Endothelial cell (in vitro differentiated cells): ENCODE data around the gene PSMA7. TPM values are rescaled to one million over a fixed set of nuclear protein-coding genes. Genes with fewer than 3 reads are reported as not detected.
"Not testable (repeated sequence)": the region's sequence is repeated elsewhere in the genome, so short reads cannot be mapped to it uniquely, and the experiment has no call there.

ENCODE experiments used
- DNase-seq: peaks from one replicate; pipeline ENCODE4 v3.0.0; 2021; ENCODE audit warnings: low spot score
- H3K27ac Mint-ChIP-seq: one replicate; pipeline ENCODE4 v1.8.0; 2021; ENCODE audit warnings: mixed read lengths, inconsistent platforms; ENCODE audit not compliant: unreplicated experiment
- H3K27me3 Mint-ChIP-seq: one replicate; pipeline ENCODE4 v1.8.0; 2021; ENCODE audit warnings: mild to moderate bottlenecking, moderate library complexity, mixed read lengths, inconsistent platforms; ENCODE audit not compliant: unreplicated experiment
- H3K36me3 Mint-ChIP-seq: one replicate; pipeline ENCODE4 v1.8.0; 2021; ENCODE audit warnings: mild to moderate bottlenecking, low read depth, mixed read lengths, inconsistent platforms; ENCODE audit not compliant: unreplicated experiment
- H3K4me1 Mint-ChIP-seq: one replicate; pipeline ENCODE4 v1.8.0; 2021; ENCODE audit warnings: mild to moderate bottlenecking, mixed read lengths, inconsistent platforms; ENCODE audit not compliant: unreplicated experiment
- H3K4me3 Mint-ChIP-seq: one replicate; pipeline ENCODE4 v1.8.0; 2021; ENCODE audit warnings: mild to moderate bottlenecking, mixed read lengths, inconsistent platforms; ENCODE audit not compliant: unreplicated experiment
- H3K9me3 Mint-ChIP-seq: one replicate; pipeline ENCODE4 v1.8.0; 2021; ENCODE audit warnings: mixed read lengths, inconsistent platforms; ENCODE audit not compliant: unreplicated experiment
- total RNA-seq: library from RNA; stranded (reverse); fragmentation: NEBNext Ultra II Directional; extraction: Animal tissue kit (Norgen Biotek cat#: 25700); gene quantifications from one replicate; pipeline ENCODE4 v1.2.1, GENCODE V29; 2021; ENCODE audit not compliant: unreplicated experiment
- TF ChIP-seq, protein P1 (sequence below): fragments of 200-600 bp; sonication (generic); IDR thresholded peaks from one replicate; pipeline ENCODE4 v1.5.0; 2021; ENCODE audit warnings: antibody characterized with exemption; ENCODE audit not compliant: unreplicated experiment

The PSMA7 gene
- total RNA-seq, 1 donor from 2014 or later = 302 TPM

DNA sequence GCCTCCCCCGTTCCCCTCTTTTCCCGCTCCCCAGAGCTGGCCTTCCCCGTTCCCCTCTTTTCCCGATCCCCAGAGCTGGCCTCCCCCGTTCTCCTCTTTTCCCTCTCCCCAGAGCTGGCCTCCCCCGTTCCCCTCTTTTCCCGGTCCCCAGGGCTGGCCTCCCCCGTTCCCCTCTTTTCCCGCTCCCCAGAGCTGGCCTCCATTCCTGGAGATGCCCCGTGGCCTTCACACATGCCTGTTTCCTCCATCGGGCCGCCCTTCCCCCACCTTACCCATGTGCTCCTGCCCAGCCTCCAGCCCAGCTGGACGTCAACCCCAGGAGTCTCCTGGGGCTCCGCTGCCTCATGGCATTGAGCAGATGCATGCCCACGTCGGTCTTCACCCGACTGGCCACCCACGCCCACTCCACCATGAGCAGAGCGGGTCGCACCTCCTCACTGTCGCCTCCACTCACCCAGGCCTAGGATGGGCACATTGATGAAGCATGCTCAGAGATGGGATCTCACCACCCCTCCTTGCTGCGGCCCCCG lies 8.7 kb upstream of the PSMA7 start:
- peaks cover 16% of the 10 kb centered on the region for H3K27me3 Mint-ChIP-seq
- no peak overlapping the region for H3K4me3 Mint-ChIP-seq
- H3K27ac Mint-ChIP-seq = no peak overlapping the region
- DNase-seq = no peak
- H3K4me1 Mint-ChIP-seq = peaks cover 23% of the 10 kb centered on the region
- no peaks in the 10 kb centered on the region for H3K9me3 Mint-ChIP-seq
- TF ChIP-seq, protein P1, sequence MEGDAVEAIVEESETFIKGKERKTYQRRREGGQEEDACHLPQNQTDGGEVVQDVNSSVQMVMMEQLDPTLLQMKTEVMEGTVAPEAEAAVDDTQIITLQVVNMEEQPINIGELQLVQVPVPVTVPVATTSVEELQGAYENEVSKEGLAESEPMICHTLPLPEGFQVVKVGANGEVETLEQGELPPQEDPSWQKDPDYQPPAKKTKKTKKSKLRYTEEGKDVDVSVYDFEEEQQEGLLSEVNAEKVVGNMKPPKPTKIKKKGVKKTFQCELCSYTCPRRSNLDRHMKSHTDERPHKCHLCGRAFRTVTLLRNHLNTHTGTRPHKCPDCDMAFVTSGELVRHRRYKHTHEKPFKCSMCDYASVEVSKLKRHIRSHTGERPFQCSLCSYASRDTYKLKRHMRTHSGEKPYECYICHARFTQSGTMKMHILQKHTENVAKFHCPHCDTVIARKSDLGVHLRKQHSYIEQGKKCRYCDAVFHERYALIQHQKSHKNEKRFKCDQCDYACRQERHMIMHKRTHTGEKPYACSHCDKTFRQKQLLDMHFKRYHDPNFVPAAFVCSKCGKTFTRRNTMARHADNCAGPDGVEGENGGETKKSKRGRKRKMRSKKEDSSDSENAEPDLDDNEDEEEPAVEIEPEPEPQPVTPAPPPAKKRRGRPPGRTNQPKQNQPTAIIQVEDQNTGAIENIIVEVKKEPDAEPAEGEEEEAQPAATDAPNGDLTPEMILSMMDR = no peak
- peaks cover 33% of the 10 kb centered on the region for H3K36me3 Mint-ChIP-seq

DNA sequence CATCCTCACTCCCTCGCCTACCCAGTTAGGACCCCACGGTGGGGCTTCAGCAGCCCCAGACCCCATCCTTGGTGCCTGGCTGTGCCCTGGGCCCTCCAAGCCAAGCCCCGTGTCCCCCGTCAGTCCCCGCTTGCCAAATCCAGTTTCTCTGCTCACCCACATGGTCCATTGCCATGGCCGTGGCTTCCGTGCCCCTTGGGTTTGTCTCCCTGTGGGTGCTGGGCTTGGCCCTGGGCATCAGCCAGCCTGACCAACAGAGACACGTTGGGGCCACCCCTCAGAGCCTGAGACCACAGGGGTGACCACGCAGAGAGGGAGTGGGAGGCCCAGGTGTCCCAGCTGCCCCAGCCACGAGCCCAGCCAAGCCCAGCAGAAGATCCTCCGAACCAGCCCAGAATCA lies 8.0 kb upstream of the PSMA7 start:
- H3K27me3 Mint-ChIP-seq = peaks cover 18% of the 10 kb centered on the region
- H3K36me3 Mint-ChIP-seq = peaks cover 33% of the 10 kb centered on the region
- peaks cover 22% of the 10 kb centered on the region for H3K4me1 Mint-ChIP-seq
- H3K4me3 Mint-ChIP-seq = no peak overlapping the region
- no peaks in the 10 kb centered on the region for H3K9me3 Mint-ChIP-seq
- TF ChIP-seq, protein P1 = no peak
- no peak for DNase-seq
- no peak overlapping the region for H3K27ac Mint-ChIP-seq

DNA sequence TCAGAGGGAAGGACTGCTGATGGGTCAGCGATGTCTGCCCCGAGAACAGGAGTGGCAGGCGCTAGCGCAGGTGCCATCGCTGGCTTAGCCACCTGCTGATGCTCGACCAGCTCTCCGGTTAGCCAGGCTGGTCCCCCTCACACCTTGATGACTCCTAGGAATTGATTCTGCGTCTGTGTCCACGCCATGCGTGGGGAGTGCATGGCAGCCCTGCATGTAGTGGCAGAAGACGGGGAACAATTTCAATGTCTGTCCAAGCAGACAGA lies 7.0 kb upstream of the PSMA7 start:
- H3K36me3 Mint-ChIP-seq = peaks cover 33% of the 10 kb centered on the region
- TF ChIP-seq, protein P1 = no peak
- H3K4me1 Mint-ChIP-seq = peaks cover 21% of the 10 kb centered on the region
- peak overlapping the region; percentile 50 for H3K4me3 Mint-ChIP-seq
- no peak overlapping the region for H3K27ac Mint-ChIP-seq
- peaks cover 15% of the 10 kb centered on the region for H3K27me3 Mint-ChIP-seq
- no peaks in the 10 kb centered on the region for H3K9me3 Mint-ChIP-seq
- no peak for DNase-seq

DNA sequence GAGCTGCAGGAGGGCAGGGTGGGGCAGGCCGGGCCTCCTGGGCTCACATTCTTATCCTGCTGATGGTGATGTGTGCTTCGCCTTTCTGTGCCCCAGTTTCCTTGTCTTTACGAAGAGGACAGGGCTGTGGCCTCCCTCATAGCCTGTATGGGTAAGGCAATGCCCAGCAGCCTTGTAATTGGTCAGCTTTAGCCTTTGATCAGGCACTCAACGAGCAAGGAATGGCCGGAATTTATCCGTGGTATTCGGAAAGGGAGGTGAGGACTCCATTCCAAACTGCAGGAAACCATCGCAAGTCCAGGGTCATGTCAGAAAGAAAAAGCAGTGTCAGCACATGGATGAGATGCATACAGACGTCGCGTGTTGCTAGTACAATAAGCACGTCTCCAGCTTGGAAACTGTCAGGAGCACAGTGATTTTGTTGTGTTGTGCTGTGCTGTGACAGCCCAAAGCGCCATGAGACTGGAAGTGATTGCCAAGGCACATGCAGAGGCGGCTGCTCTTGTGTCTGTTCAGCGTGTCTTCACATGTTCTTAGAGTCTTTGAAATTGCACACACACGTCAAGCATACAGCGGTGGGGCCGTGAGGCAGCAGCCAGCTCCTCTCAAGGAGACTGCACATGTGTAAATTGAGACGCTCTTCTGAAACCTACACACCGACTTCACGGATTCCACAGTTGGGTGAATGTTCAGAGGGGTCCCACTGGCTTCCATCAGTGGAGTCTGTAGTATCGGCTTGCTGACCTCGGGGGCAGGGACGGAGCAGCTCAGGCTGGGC lies 6.5 kb upstream of the PSMA7 start:
- peak overlapping the region; percentile 31 for H3K4me3 Mint-ChIP-seq
- H3K9me3 Mint-ChIP-seq = no peaks in the 10 kb centered on the region
- DNase-seq = no peak
- peaks cover 30% of the 10 kb centered on the region for H3K36me3 Mint-ChIP-seq
- peaks cover 17% of the 10 kb centered on the region for H3K27me3 Mint-ChIP-seq
- peaks cover 25% of the 10 kb centered on the region for H3K4me1 Mint-ChIP-seq
- H3K27ac Mint-ChIP-seq = no peak overlapping the region
- TF ChIP-seq, protein P1 = no peak

DNA sequence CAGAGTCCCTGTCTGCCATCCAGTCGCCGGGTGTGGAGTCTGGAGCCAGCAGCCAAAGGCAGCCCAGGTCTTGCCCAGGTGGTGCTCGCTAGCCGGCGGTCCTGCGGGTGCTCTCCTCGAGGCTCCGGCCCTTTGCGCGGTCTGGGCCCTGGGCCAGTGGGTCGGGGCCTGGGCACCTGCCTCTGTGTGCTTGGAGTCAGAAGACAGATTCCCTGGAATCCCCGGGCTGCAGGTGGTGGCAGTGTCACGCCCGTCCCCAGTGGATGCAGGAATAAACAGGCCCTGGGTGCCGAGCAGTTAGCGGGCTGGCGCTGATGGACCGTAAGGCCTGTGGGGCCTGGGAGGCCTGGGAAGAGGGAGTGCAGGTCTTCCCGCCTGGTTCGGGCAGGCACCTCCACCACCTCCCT lies 5.7 kb upstream of the PSMA7 start:
- Mint-ChIP-seq H3K27me3 (peaks cover 21% of the 10 kb centered on the region), H3K36me3 (peaks cover 22% of the 10 kb centered on the region), H3K9me3 (no peaks in the 10 kb centered on the region), H3K27ac (no peak overlapping the region), H3K4me1 (peaks cover 28% of the 10 kb centered on the region), H3K4me3 (no peak overlapping the region)
- TF ChIP-seq, protein P1 = no peak
- DNase-seq = no peak

DNA sequence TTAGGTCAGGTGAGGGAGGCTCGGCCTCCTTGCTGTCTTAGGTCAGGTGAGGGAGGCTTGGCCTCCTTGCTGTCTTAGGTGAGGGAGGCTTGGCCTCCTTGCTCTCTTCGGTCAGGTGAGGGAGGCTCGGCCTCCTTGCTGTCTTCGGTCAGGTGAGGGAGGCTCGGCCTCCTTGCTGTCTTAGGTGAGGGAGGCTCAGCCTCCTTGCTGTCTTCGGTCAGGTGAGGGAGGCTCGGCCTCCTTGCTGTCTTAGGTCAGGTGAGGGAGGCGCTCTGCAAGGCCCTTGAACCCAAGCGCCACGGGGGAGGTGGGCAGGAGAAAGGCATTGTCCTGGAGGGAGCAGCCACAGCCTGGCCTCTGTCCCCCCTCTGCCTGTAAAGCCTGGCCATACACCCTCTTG lies 5.2 kb upstream of the PSMA7 start:
- not testable (repeated sequence) for H3K4me3 Mint-ChIP-seq, H3K27ac Mint-ChIP-seq, DNase-seq, H3K9me3 Mint-ChIP-seq
- peaks cover 17% of the 10 kb centered on the region for H3K36me3 Mint-ChIP-seq
- peaks cover 18% of the 10 kb centered on the region for H3K27me3 Mint-ChIP-seq
- peaks cover 26% of the 10 kb centered on the region for H3K4me1 Mint-ChIP-seq
